ENCODE measurements around the gene PKMYT1. TPM values are rescaled to one million over a fixed set of nuclear protein-coding genes. Genes with fewer than 3 reads are reported as not detected.
A peak's percentile ranks its signal among the peaks of the same experiment; 100 is the strongest.

PKMYT1 gene
- total and polyA plus RNA-seq, 9 of the 15 experiments (the other 6 are each of a cell fraction or from before 2014, with no cell fraction given), result 8.7 to 201 (median 37.8) TPM

GRCh38 chr16:2963723-2964474 lies 16.3 kb downstream of the PKMYT1 start, which contains the start of gene KREMEN2 (continued):
- TF ChIP-seq, protein P1, sequence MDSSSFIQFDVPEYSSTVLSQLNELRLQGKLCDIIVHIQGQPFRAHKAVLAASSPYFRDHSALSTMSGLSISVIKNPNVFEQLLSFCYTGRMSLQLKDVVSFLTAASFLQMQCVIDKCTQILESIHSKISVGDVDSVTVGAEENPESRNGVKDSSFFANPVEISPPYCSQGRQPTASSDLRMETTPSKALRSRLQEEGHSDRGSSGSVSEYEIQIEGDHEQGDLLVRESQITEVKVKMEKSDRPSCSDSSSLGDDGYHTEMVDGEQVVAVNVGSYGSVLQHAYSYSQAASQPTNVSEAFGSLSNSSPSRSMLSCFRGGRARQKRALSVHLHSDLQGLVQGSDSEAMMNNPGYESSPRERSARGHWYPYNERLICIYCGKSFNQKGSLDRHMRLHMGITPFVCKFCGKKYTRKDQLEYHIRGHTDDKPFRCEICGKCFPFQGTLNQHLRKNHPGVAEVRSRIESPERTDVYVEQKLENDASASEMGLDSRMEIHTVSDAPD (CRISPR knock-in tag; IDR thresholded peaks at IDR 0.05), result no peak
- TF ChIP-seq STAG1 (CRISPR knock-in tag; IDR thresholded peaks at IDR 0.05; ENCODE audit: borderline replicate concordance) (no peak), L3MBTL2 (IDR thresholded peaks at IDR 0.05) (peak; percentile 82), KDM1A (IDR thresholded peaks at IDR 0.05) (peak in 1 of 2 experiments; percentile 63; a peak in 2 of 4 replicates), NKRF (IDR thresholded peaks at IDR 0.05; ENCODE audit: borderline replicate concordance) (peak; percentile 64; the same call in 1 of the 2 replicates), MNT (conservative IDR thresholded peaks at IDR 0.05) (peak; percentile 88 to 93), FOXA3 (CRISPR knock-in tag; conservative IDR thresholded peaks at IDR 0.05 in 1 of 2, IDR thresholded peaks at IDR 0.05 in 1 of 2) (no peak; a peak in 1 of 4 replicates), NR2F6 (CRISPR knock-in tag; IDR thresholded peaks at IDR 0.05) (no peak), MBD2 (IDR thresholded peaks at IDR 0.05; ENCODE audit: borderline replicate concordance, low read depth) (no peak), ZKSCAN8 (CRISPR knock-in tag; IDR thresholded peaks at IDR 0.05) (no peak), CLOCK (CRISPR knock-in tag; IDR thresholded peaks at IDR 0.05; ENCODE audit: borderline replicate concordance) (no peak)
